DLD1 (cell line): ENCODE results near the gene SCRT2.

Experiments used
- in situ Hi-C: cut with HindIII; loops from 2 replicates; pipeline ENCODE4 v1.10.0; 2017; ENCODE audit warnings: low sequenced_read_pairs

The SCRT2 gene

GRCh38 chr20:676315-676937, 824 bp upstream of the SCRT2 start:
- in situ Hi-C loops: no loop called here

- in situ Hi-C loops: no loop called here
Observed at GRCh38 chr20:675033-675452, 559 bp downstream of the SCRT2 start.

- in situ Hi-C loops: no loop called here
Observed at GRCh38 chr20:673603-674001, 2.0 kb downstream of the SCRT2 start.

- in situ Hi-C loops: no loop called here
Observed at GRCh38 chr20:672963-673602, 2.5 kb downstream of the SCRT2 start.

- in situ Hi-C loops: no loop called here
Observed at GRCh38 chr20:671252-672030, 4.2 kb downstream of the SCRT2 start.

- in situ Hi-C loops: no loop called here
Observed at GRCh38 chr20:669573-669972, 6.0 kb downstream of the SCRT2 start.

- in situ Hi-C loops: no loop called here
Observed at GRCh38 chr20:668638-669037, 7.0 kb downstream of the SCRT2 start.

- in situ Hi-C loops: no loop called here
Observed at GRCh38 chr20:668050-668449, 7.6 kb downstream of the SCRT2 start.

GRCh38 chr20:667351-668034, 8.1 kb downstream of the SCRT2 start:
- in situ Hi-C loops: no loop called here

GRCh38 chr20:666877-667276, 8.7 kb downstream of the SCRT2 start:
- in situ Hi-C loops: no loop called here

GRCh38 chr20:665276-665675, 10.3 kb downstream of the SCRT2 start:
- in situ Hi-C loops: no loop called here

- in situ Hi-C loops: no loop called here
Observed at GRCh38 chr20:664576-664975, 11.0 kb downstream of the SCRT2 start.

- in situ Hi-C loops: no loop called here
Observed at GRCh38 chr20:664151-664550, 11.5 kb downstream of the SCRT2 start.

- in situ Hi-C loops: no loop called here
Observed at GRCh38 chr20:663315-664090, 12.1 kb downstream of the SCRT2 start.

GRCh38 chr20:662277-663192, 13.1 kb downstream of the SCRT2 start:
- in situ Hi-C loops: no loop called here

GRCh38 chr20:661474-662270, 13.9 kb downstream of the SCRT2 start:
- in situ Hi-C loops: no loop called here

- in situ Hi-C loops: no loop called here
Observed at GRCh38 chr20:658731-659291, 16.8 kb downstream of the SCRT2 start.

GRCh38 chr20:658202-658601, 17.4 kb downstream of the SCRT2 start:
- in situ Hi-C loops: no loop called here
